OCI-LY3 (cell line): ENCODE data around the gene ABHD8.

Source experiments
- H2AFZ ChIP-seq: fragments of 200-600, 300-600 bp; shearing (Covaris generic); 2 replicates; pipeline ENCODE4 v1.6.0; 2014; ENCODE audit warnings: antibody characterized with exemption, low read depth, low read length
- H3K27ac ChIP-seq: fragments of 200-600, 300-600 bp; sonication (generic); 2 replicates; pipeline ENCODE4 v1.5.1; 2014; ENCODE audit warnings: mild to moderate bottlenecking, low read length, moderate library complexity, mixed read lengths
- H3K27me3 ChIP-seq: fragments of 200-600, 300-600 bp; sonication (generic); 2 replicates; pipeline ENCODE4 v1.6.1; 2014; ENCODE audit warnings: low read depth, low read length, mixed read lengths
- H3K36me3 ChIP-seq: fragments of 200-600, 300-600 bp; sonication (generic); replicated peaks from 2 replicates; pipeline ENCODE3; 2014; ENCODE audit warnings: low read depth, low read length, mixed read lengths
- H3K4me1 ChIP-seq: fragments of 300-600, 200-600 bp; sonication (generic); 2 replicates; pipeline ENCODE4 v1.6.1; 2014; ENCODE audit warnings: low read length, mixed read lengths
- H3K4me2 ChIP-seq: fragments of 200-600, 300-600 bp; sonication (generic); 2 replicates; pipeline ENCODE4 v1.6.1; 2014; ENCODE audit warnings: low read length, mixed read lengths
- H3K4me3 ChIP-seq: fragments of 300-600, 200-600 bp; sonication (generic); 2 replicates; pipeline ENCODE4 v1.5.1; 2014; ENCODE audit warnings: antibody characterized with exemption, mild to moderate bottlenecking, low read length, moderate library complexity
- H3K79me2 ChIP-seq: fragments of 300-600, 200-600 bp; shearing (Covaris generic); 2 replicates; pipeline ENCODE4 v1.6.1; 2014; ENCODE audit warnings: mild to moderate bottlenecking, low read length, mixed read lengths
- H3K9ac ChIP-seq: fragments of 300-600, 200-600 bp; shearing (Covaris generic); 2 replicates; pipeline ENCODE4 v1.6.0; 2014; ENCODE audit warnings: mild to moderate bottlenecking, low read length, moderate library complexity
- H3K9me3 ChIP-seq: fragments of 200-600, 300-600 bp; shearing (Covaris generic); 2 replicates; pipeline ENCODE4 v1.6.1; 2014; ENCODE audit warnings: low read length, mixed read lengths; ENCODE audit not compliant: insufficient read depth
- H4K20me1 ChIP-seq: fragments of 200-600, 300-600 bp; sonication (generic); 2 replicates; pipeline ENCODE4 v1.6.1; 2016; ENCODE audit warnings: low read length, mixed read lengths; ENCODE audit not compliant: insufficient read depth
- EZH2phosphoT487 ChIP-seq: fragments of 200-600 bp; shearing (Covaris generic); IDR thresholded peaks from 2 replicates; pipeline ENCODE4 v1.6.1; 2018; ENCODE audit warnings: antibody characterized with exemption, mixed run types, low read depth
- TF ChIP-seq, protein P1 (sequence below): fragments of 200-600, 300-600 bp; sonication (generic); IDR thresholded peaks from 2 replicates; pipeline ENCODE4 v1.5.1; 2014; ENCODE audit warnings: antibody characterized with exemption, low read length, low read depth

Gene ABHD8

GRCh38 chr19:17312189-17313113, 9.2 kb upstream of the ABHD8 start:
- Histone ChIP-seq H3K79me2 (peaks cover 40% of the 10 kb centered on the region), H3K4me2 (no peak overlapping the region), H2AFZ (no peak overlapping the region), H4K20me1 (peaks cover 12% of the 10 kb centered on the region; the same call in 1 of the 2 replicates), H3K4me1 (peaks cover 9% of the 10 kb centered on the region), H3K9ac (no peak overlapping the region), H3K9me3 (no peaks in the 10 kb centered on the region), H3K36me3 (peaks cover 22% of the 10 kb centered on the region), H3K27ac (no peak overlapping the region), H3K27me3 (no peaks in the 10 kb centered on the region), H3K4me3 (no peak overlapping the region)
- TF ChIP-seq EZH2phosphoT487: no peak
- TF ChIP-seq, protein P1, sequence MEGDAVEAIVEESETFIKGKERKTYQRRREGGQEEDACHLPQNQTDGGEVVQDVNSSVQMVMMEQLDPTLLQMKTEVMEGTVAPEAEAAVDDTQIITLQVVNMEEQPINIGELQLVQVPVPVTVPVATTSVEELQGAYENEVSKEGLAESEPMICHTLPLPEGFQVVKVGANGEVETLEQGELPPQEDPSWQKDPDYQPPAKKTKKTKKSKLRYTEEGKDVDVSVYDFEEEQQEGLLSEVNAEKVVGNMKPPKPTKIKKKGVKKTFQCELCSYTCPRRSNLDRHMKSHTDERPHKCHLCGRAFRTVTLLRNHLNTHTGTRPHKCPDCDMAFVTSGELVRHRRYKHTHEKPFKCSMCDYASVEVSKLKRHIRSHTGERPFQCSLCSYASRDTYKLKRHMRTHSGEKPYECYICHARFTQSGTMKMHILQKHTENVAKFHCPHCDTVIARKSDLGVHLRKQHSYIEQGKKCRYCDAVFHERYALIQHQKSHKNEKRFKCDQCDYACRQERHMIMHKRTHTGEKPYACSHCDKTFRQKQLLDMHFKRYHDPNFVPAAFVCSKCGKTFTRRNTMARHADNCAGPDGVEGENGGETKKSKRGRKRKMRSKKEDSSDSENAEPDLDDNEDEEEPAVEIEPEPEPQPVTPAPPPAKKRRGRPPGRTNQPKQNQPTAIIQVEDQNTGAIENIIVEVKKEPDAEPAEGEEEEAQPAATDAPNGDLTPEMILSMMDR: no peak

- Histone ChIP-seq H3K36me3 (peaks cover 22% of the 10 kb centered on the region), H3K4me2 (no peak overlapping the region), H2AFZ (no peak overlapping the region), H3K9me3 (no peaks in the 10 kb centered on the region), H3K4me1 (peaks cover 11% of the 10 kb centered on the region), H3K4me3 (no peak overlapping the region), H3K79me2 (peaks cover 47% of the 10 kb centered on the region), H3K9ac (no peak overlapping the region), H3K27me3 (no peaks in the 10 kb centered on the region), H3K27ac (no peak overlapping the region), H4K20me1 (peaks cover 12% of the 10 kb centered on the region; the same call in 1 of the 2 replicates)
- TF ChIP-seq, protein P1: no peak
- no peak for TF ChIP-seq EZH2phosphoT487
Observed at GRCh38 chr19:17311455-17312188, 8.4 kb upstream of the ABHD8 start.

- H3K27ac ChIP-seq: peak overlapping the region; percentile 47
- TF ChIP-seq, protein P1: no peak
- TF ChIP-seq EZH2phosphoT487: no peak
- H3K36me3 ChIP-seq: peaks cover 14% of the 10 kb centered on the region
- peaks cover 12% of the 10 kb centered on the region; the same call in 1 of the 2 replicates for H4K20me1 ChIP-seq
- no peaks in the 10 kb centered on the region for H3K9me3 ChIP-seq
- H3K4me2 ChIP-seq: peak overlapping the region; percentile 87
- H2AFZ ChIP-seq: no peak overlapping the region
- H3K4me3 ChIP-seq: peak overlapping the region; percentile 98
- H3K9ac ChIP-seq: peak overlapping the region; percentile 91
- peaks cover 16% of the 10 kb centered on the region for H3K4me1 ChIP-seq
- H3K27me3 ChIP-seq: no peaks in the 10 kb centered on the region
- peaks cover 53% of the 10 kb centered on the region for H3K79me2 ChIP-seq
Observed at GRCh38 chr19:17309965-17310461, 6.8 kb upstream of the ABHD8 start.
